Measurements from ENCODE around the gene CPLX1.

- TF ChIP-seq ZNF512 (CRISPR knock-in tag; IDR thresholded peaks at IDR 0.05; ENCODE audit: borderline replicate concordance) (no peak), CTCF (IDR thresholded peaks at IDR 0.05) (no peak), CREM (CRISPR knock-in tag; IDR thresholded peaks at IDR 0.05) (no peak), ZBTB43 (CRISPR knock-in tag; IDR thresholded peaks at IDR 0.05) (no peak), USF2 (CRISPR knock-in tag; IDR thresholded peaks at IDR 0.05) (no peak), ATF2 (CRISPR knock-in tag; IDR thresholded peaks at IDR 0.05; ENCODE audit: borderline replicate concordance, low read depth) (no peak), CBFB (CRISPR knock-in tag; IDR thresholded peaks at IDR 0.05; ENCODE audit: low read depth) (no peak), ATF3 (CRISPR knock-in tag; conservative IDR thresholded peaks at IDR 0.05) (no peak), ATF1 (CRISPR knock-in tag; IDR thresholded peaks at IDR 0.05) (no peak), E2F4 (CRISPR knock-in tag; IDR thresholded peaks at IDR 0.05; ENCODE audit: borderline replicate concordance, low read depth) (no peak), ERG (CRISPR knock-in tag; IDR thresholded peaks at IDR 0.05) (no peak), TCF7 (CRISPR knock-in tag; IDR thresholded peaks at IDR 0.05; ENCODE audit: low read depth) (no peak), FOXK1 (CRISPR knock-in tag; IDR thresholded peaks at IDR 0.05) (no peak), NR1H2 (CRISPR knock-in tag; IDR thresholded peaks at IDR 0.05) (no peak)
Measured at GRCh38 chr4:793093-793861, 32.7 kb downstream of the CPLX1 start.
